Measurements from ENCODE around the gene PAIP1. TPM values are rescaled to one million over a fixed set of nuclear protein-coding genes. Genes with fewer than 3 reads are reported as not detected.

PAIP1 gene
- polyA plus RNA-seq, 3 donors, result 31.4 to 49.2 (median 41.0) TPM

- H3K27ac Mint-ChIP-seq, result peak overlapping the region in 4 of 7 donors; percentile 1 to 47 (median 28)
- Histone ChIP-seq H4K20me1 (ENCODE audit: insufficient read depth, low read length) (no peaks in the 10 kb centered on the region), H3K27me3 (ENCODE audit: control insufficient read depth in 2 of 2, insufficient read depth in 2 of 2, low read length in 2 of 2) (no peaks in the 10 kb centered on the region), H3K36me3 (replicated peaks in 1 of 2; ENCODE audit: control insufficient read depth in 1 of 2, insufficient read depth in 2 of 2, low read length in 2 of 2) (peaks cover 3 to 27% of the 10 kb centered on the region in 2 donors), H3K4me2 (replicated peaks; ENCODE audit: extremely low read depth, low read length, poor library complexity, severe bottlenecking) (no peak overlapping the region), H3K4me1 (ENCODE audit: control insufficient read depth in 1 of 2, insufficient read depth in 2 of 2, low read length in 2 of 2) (no peaks in the 10 kb centered on the region), H3K27ac (ENCODE audit: low read depth in 1 of 2, low read length in 2 of 2) (peak overlapping the region in 1 of 2 donors; percentile 40), H2AFZ (ENCODE audit: insufficient read depth, low read depth, low read length, poor library complexity, severe bottlenecking) (no peak overlapping the region), H3K9me3 (replicated peaks in 1 of 2; ENCODE audit: control insufficient read depth in 1 of 2, insufficient read depth in 1 of 2, low read length in 2 of 2) (no peaks in the 10 kb centered on the region), H3K4me3 (replicated peaks in 1 of 3; ENCODE audit: low read depth in 2 of 3, low read length in 3 of 3) (no peak overlapping the region), H3K79me2 (ENCODE audit: insufficient read depth, low read length) (no peaks in the 10 kb centered on the region), H3K9ac (ENCODE audit: insufficient read depth, low read length, poor library complexity, severe bottlenecking) (no peak overlapping the region)
- no peaks in the 10 kb centered on the region for H3K27me3 Mint-ChIP-seq (ENCODE audit: low read depth in 3 of 3)
- TF ChIP-seq CTCF (IDR thresholded peaks at IDR 0.05), result no peak
- H3K4me1 Mint-ChIP-seq, result peaks cover 6% of the 10 kb centered on the region
- DNase-seq, result peak in 2 of 3 donors; percentile 3 to 22
- H3K9me3 Mint-ChIP-seq, result no peaks in the 10 kb centered on the region
- H3K4me3 Mint-ChIP-seq, result no peak overlapping the region
- peaks cover 20 to 29% of the 10 kb centered on the region in 2 donors for H3K36me3 Mint-ChIP-seq
- 100% methylated on average over 1 of the region's 2 CpGs for WGBS (ENCODE audit: insufficient coverage)
- intact Hi-C loops (cut with micrococcal nuclease), result no loop called here
These were observed 58.3 kb downstream of the PAIP1 start for GRCh38 chr5:43498581-43498980.

- Histone ChIP-seq H3K4me3 (replicated peaks in 1 of 3; ENCODE audit: low read depth in 2 of 3, low read length in 3 of 3) (no peak overlapping the region), H4K20me1 (ENCODE audit: insufficient read depth, low read length) (no peaks in the 10 kb centered on the region), H3K9me3 (replicated peaks in 1 of 2; ENCODE audit: control insufficient read depth in 1 of 2, insufficient read depth in 1 of 2, low read length in 2 of 2) (no peaks in the 10 kb centered on the region), H2AFZ (ENCODE audit: insufficient read depth, low read depth, low read length, poor library complexity, severe bottlenecking) (no peak overlapping the region), H3K36me3 (replicated peaks in 1 of 2; ENCODE audit: control insufficient read depth in 1 of 2, insufficient read depth in 2 of 2, low read length in 2 of 2) (peaks cover 0 to 16% of the 10 kb centered on the region in 2 donors), H3K9ac (ENCODE audit: insufficient read depth, low read length, poor library complexity, severe bottlenecking) (no peak overlapping the region), H3K27ac (ENCODE audit: low read depth in 1 of 2, low read length in 2 of 2) (no peak overlapping the region), H3K4me2 (replicated peaks; ENCODE audit: extremely low read depth, low read length, poor library complexity, severe bottlenecking) (no peak overlapping the region), H3K79me2 (ENCODE audit: insufficient read depth, low read length) (no peaks in the 10 kb centered on the region), H3K4me1 (ENCODE audit: control insufficient read depth in 1 of 2, insufficient read depth in 2 of 2, low read length in 2 of 2) (no peaks in the 10 kb centered on the region), H3K27me3 (ENCODE audit: control insufficient read depth in 2 of 2, insufficient read depth in 2 of 2, low read length in 2 of 2) (no peaks in the 10 kb centered on the region)
- H3K4me3 Mint-ChIP-seq, result no peak overlapping the region
- no peaks in the 10 kb centered on the region for H3K9me3 Mint-ChIP-seq
- no peak overlapping the region for H3K27ac Mint-ChIP-seq
- DNase-seq, result no peak
- H3K4me1 Mint-ChIP-seq, result peaks cover 6% of the 10 kb centered on the region
- H3K36me3 Mint-ChIP-seq, result peaks cover 19 to 26% of the 10 kb centered on the region in 2 donors
- WGBS (ENCODE audit: insufficient coverage), result 78% methylated on average over 4 of the region's 5 CpGs
- intact Hi-C loops (cut with micrococcal nuclease), result no loop called here
- no peak for TF ChIP-seq CTCF (IDR thresholded peaks at IDR 0.05)
- no peaks in the 10 kb centered on the region for H3K27me3 Mint-ChIP-seq (ENCODE audit: low read depth in 3 of 3)
These were observed 59.4 kb downstream of the PAIP1 start for GRCh38 chr5:43497311-43498104.
